Thyroid gland (tissue), 4 donors: Measurements from ENCODE around the gene MCF2L. TPM values are rescaled to one million over a fixed set of nuclear protein-coding genes. Genes with fewer than 3 reads are reported as not detected.

Experiments used
- DNase-seq, 2 donors: peaks; one replicate each; pipeline ENCODE4 v3.0.0-alpha.2; 2019
- H3K27ac ChIP-seq, 3 donors: fragments of 200-600 bp; sonication (generic); 1 replicate in 2 of 3; 2 replicates in 1 of 3; pipeline ENCODE4 v1.5.1; 2016 to 2019; ENCODE audit warnings: mild to moderate bottlenecking in 1 of 3, moderate library complexity in 1 of 3
- H3K27me3 ChIP-seq: fragments of 200-600 bp; sonication (generic); one replicate; pipeline ENCODE4 v1.5.1; 2019
- H3K36me3 ChIP-seq, 2 donors: fragments of 200-600 bp; sonication (generic); one replicate each; pipeline ENCODE4 v1.5.1; 2016 to 2019
- H3K4me1 ChIP-seq, 2 donors: fragments of 200-600 bp; sonication (generic); one replicate each; pipeline ENCODE4 v1.5.1; 2017 to 2019
- H3K4me3 ChIP-seq, 3 donors: fragments of 200-600 bp; sonication (generic); replicated peaks in 1 of 3; 1 replicate in 2 of 3; 2 replicates in 1 of 3; pipeline ENCODE4 v1.5.1; 2016; ENCODE audit warnings: mild to moderate bottlenecking in 1 of 3
- H3K9me3 ChIP-seq: fragments of 200-600 bp; sonication (generic); one replicate; pipeline ENCODE4 v1.5.1; 2017
- CTCF ChIP-seq, 6 experiments: fragments of 200-600 bp in 3 of 6; fragments of 450-650 bp in 3 of 6; sonication (generic) in 3 of 6; IDR thresholded peaks; one replicate each; pipeline ENCODE4 v1.5.1; 2016 to 2019; ENCODE audit warnings: antibody characterized with exemption in 6 of 6, mild to moderate bottlenecking in 2 of 6, inconsistent platforms in 1 of 6, moderate library complexity in 1 of 6
- POLR2A ChIP-seq, 2 donors: fragments of 450-650 bp; IDR thresholded peaks; one replicate each; pipeline ENCODE4 v1.6.1; 2017; ENCODE audit warnings: antibody characterized with exemption in 2 of 2, mild to moderate bottlenecking in 2 of 2, moderate library complexity in 1 of 2
- WGBS, 2 donors: methylation state at CpG; one replicate each; pipeline ENCODE4 v1.1.5; 2017; 5-methylcytosine and 5-hydroxymethylcytosine counted together
- intact Hi-C: fragments of 100-400 bp; cut with DNase I; formaldehyde crosslinking; loops from one replicate; pipeline ENCODE4 v1.15.1; 2023
- total RNA-seq, 4 donors: library from RNA; depleted of rRNA; stranded (reverse); fragments of >200 nt; gene quantifications; one replicate each; pipeline ENCODE4 v1.2.3, GENCODE V29; 2016

MCF2L gene
- total RNA-seq, 4 donors from 2014 or later = 35.6 to 83.4 (median 43.6) TPM

DNA sequence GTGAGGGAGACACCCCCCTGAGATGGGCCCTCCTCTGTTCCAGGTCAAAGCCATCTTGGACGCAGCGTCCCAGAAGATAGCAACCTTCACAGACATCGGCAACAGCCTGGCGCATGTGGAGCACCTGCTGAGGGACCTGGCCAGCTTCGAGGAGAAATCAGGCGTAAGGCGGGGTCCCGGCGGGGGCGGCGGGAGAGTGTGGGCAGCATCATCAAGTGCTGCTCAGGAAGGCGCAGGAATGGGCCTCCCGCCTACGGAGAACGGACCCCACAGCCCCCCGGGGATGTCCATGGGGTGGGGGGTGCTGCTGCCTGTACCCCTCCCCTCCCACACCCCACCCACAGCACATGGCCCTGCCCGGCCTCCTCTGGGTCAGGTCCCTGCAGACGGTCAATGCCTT, 105.4 kb downstream of the MCF2L start:
- intact Hi-C loops = no loop called here
- Histone ChIP-seq H3K4me3 (no peak overlapping the region), H3K27ac (no peak overlapping the region), H3K4me1 (no peaks in the 10 kb centered on the region), H3K36me3 (peaks cover 37 to 48% of the 10 kb centered on the region in 2 donors), H3K9me3 (no peaks in the 10 kb centered on the region), H3K27me3 (no peaks in the 10 kb centered on the region)
- no peak for DNase-seq
- 91 to 93% methylated on average over 12 to 18 of the region's 18 CpGs for WGBS, 2 donors
- no peak for TF ChIP-seq CTCF (IDR thresholded peaks at IDR 0.05)
- no peak for TF ChIP-seq POLR2A (IDR thresholded peaks at IDR 0.05)

GRCh38 chr13:113074876-113075275, 105.9 kb downstream of the MCF2L start:
- no peak for TF ChIP-seq POLR2A (IDR thresholded peaks at IDR 0.05)
- TF ChIP-seq CTCF (IDR thresholded peaks at IDR 0.05) = no peak
- Histone ChIP-seq H3K9me3 (no peaks in the 10 kb centered on the region), H3K4me3 (no peak overlapping the region), H3K27ac (no peak overlapping the region), H3K4me1 (no peaks in the 10 kb centered on the region), H3K36me3 (peaks cover 37 to 49% of the 10 kb centered on the region in 2 donors), H3K27me3 (no peaks in the 10 kb centered on the region)
- intact Hi-C loops = no loop called here
- 91 to 93% methylated on average over 15 to 22 of the region's 22 CpGs for WGBS, 2 donors
- DNase-seq = no peak

DNA sequence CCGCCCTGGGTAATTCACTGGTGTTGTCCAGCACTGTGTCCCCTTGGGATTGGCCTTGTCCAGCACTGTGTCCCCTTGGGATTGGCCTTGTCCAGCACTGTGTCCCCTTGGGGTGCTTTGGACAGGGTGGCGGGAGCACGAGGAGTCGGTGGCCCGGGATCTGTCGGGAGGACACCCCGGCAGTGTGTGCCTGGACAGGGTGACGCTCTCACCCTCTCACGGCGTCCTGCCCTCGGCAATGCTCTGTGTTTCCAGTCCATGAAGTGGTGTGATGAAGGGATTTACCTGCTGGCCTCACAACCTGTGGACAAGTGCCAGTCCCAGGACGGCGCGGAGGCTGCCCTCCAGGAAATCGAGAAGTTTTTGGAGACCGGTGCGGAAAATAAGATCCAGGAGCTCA, 106.7 kb downstream of the MCF2L start:
- no peaks in the 10 kb centered on the region for H3K9me3 ChIP-seq
- intact Hi-C loops = no loop called here
- DNase-seq = no peak
- no peak for TF ChIP-seq CTCF (IDR thresholded peaks at IDR 0.05)
- TF ChIP-seq POLR2A (IDR thresholded peaks at IDR 0.05) = no peak
- no peaks in the 10 kb centered on the region for H3K27me3 ChIP-seq
- peaks cover 37 to 44% of the 10 kb centered on the region in 2 donors for H3K36me3 ChIP-seq
- WGBS, 2 donors = 96 to 98% methylated on average over 14 to 17 of the region's 17 CpGs
- H3K4me3 ChIP-seq = no peak overlapping the region
- no peak overlapping the region for H3K27ac ChIP-seq
- no peaks in the 10 kb centered on the region for H3K4me1 ChIP-seq

DNA sequence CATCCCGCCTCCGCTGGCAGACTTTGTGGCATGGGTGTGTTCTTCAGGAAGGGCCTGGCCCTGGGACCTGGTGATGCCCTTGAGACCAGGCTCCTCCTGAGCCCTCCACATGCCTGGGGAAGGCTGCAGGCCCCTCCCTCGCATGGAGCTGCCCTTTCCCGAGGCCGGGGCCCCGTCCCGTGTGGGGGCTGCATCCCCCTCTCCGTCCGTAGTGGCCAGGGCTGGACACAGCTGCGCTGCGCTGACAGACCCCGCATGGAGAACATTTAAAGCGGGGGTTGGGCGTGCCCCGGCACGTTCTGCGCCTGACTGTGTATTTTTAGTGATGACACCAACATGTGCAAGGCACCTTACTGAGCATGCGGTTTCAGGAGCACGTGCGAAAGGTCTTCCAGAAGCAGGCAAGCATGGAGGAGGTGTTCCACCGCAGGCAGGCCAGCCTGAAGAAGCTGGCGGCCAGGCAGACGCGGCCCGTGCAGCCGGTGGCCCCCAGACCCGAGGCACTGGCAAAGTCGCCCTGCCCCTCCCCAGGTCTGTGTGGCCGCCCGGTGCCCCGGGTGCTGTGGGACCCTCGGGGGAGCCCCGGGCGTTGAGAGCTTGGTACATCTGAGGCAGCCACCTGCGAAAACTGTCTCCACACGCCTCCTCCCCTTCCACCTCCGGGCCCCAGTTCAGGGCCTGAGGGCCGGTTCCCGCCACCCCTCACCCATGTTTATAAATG, 107.8 kb downstream of the MCF2L start:
- Histone ChIP-seq H3K36me3 (peaks cover 37 to 44% of the 10 kb centered on the region in 2 donors), H3K4me3 (no peak overlapping the region), H3K9me3 (no peaks in the 10 kb centered on the region), H3K27me3 (no peaks in the 10 kb centered on the region), H3K27ac (no peak overlapping the region), H3K4me1 (no peaks in the 10 kb centered on the region)
- TF ChIP-seq POLR2A (IDR thresholded peaks at IDR 0.05) = no peak
- TF ChIP-seq CTCF (IDR thresholded peaks at IDR 0.05) = no peak
- DNase-seq = no peak
- WGBS, 2 donors = 95 to 96% methylated on average over 14 to 24 of the region's 39 CpGs
- intact Hi-C loops = no loop called here

DNA sequence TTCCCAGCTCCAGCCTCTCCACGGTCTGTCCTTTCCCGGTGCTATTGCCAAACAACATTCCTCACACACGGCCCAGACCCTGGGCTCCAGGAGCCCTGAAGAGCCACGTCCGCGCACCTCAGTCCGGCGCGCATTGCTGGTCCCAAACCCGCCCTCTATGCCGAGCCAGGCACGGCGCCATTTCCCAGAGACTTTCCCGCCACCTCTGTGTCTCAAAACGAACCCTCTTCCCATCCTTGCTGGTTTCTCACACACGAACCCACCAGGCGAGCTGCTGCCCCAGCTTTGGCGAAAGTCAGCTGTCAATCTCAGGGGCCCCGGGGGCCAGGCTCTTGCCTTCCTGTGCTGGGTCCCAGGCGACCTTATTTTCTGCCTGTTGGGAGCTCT, 108.5 kb downstream of the MCF2L start:
- H3K27me3 ChIP-seq = no peaks in the 10 kb centered on the region
- peaks cover 37 to 44% of the 10 kb centered on the region in 2 donors for H3K36me3 ChIP-seq
- H3K9me3 ChIP-seq = no peaks in the 10 kb centered on the region
- DNase-seq = no peak
- no peak overlapping the region for H3K27ac ChIP-seq
- TF ChIP-seq POLR2A (IDR thresholded peaks at IDR 0.05) (no peak), CTCF (IDR thresholded peaks at IDR 0.05) (no peak)
- H3K4me3 ChIP-seq = no peak overlapping the region
- H3K4me1 ChIP-seq = no peaks in the 10 kb centered on the region
- 86 to 98% methylated on average over 19 to 20 of the region's 20 CpGs for WGBS, 2 donors
- intact Hi-C loops = no loop called here
